ENCODE data around the gene KLHL29. TPM values are rescaled to one million over a fixed set of nuclear protein-coding genes. Genes with fewer than 3 reads are reported as not detected.

Gene KLHL29
- total and polyA plus RNA-seq, 2 experiments from 2014 or later, result 1.5 to 6.5 TPM

GRCh38 chr2:23542230-23542789 is 157.3 kb downstream of the KLHL29 start:
- no peak overlapping the region for H3K27ac ChIP-seq (ENCODE audit: low read depth)
- H3K4me3 ChIP-seq, result no peak overlapping the region
- no peaks in the 10 kb centered on the region for H3K27me3 ChIP-seq (ENCODE audit: insufficient read depth)
- no peaks in the 10 kb centered on the region for H3K36me3 ChIP-seq (ENCODE audit: insufficient read depth)
- H3K9me2 ChIP-seq (ENCODE audit: insufficient read depth), result peaks cover 8% of the 10 kb centered on the region; the same call in 1 of the 2 replicates
- Mint-ChIP-seq H3K4me3 (no peak overlapping the region), H3K9me3 (no peaks in the 10 kb centered on the region; the same call in 2 of the 3 replicates), H3K27ac (no peak overlapping the region), H3K4me1 (peaks cover 3% of the 10 kb centered on the region; the same call in 1 of the 3 replicates), H3K36me3 (ENCODE audit: low read depth) (no peaks in the 10 kb centered on the region; the same call in 2 of the 3 replicates), H3K27me3 (ENCODE audit: insufficient read depth, low read depth, poor library complexity) (peaks cover 15% of the 10 kb centered on the region)
- H2AFZ ChIP-seq, result no peak overlapping the region
- ATAC-seq (no peak), DNase-seq (ENCODE audit: low spot score) (no peak)
- TF ChIP-seq ETS1 (IDR thresholded peaks at IDR 0.05) (no peak), ZNF462 (CRISPR knock-in tag; IDR thresholded peaks at IDR 0.05) (no peak), JUNB (IDR thresholded peaks at IDR 0.05; ENCODE audit: unreplicated experiment) (no peak), ZNF331 (CRISPR knock-in tag; IDR thresholded peaks at IDR 0.05; ENCODE audit: low read depth) (no peak), NANOG (IDR thresholded peaks at IDR 0.05; ENCODE audit: borderline replicate concordance) (no peak), STAT1 (IDR thresholded peaks at IDR 0.05; ENCODE audit: unreplicated experiment) (no peak), REST (IDR thresholded peaks at IDR 0.05; ENCODE audit: unreplicated experiment) (no peak), ZNF114 (CRISPR knock-in tag; IDR thresholded peaks at IDR 0.05) (no peak), CTCF (conservative IDR thresholded peaks at IDR 0.05; ENCODE audit: low read depth in 2 of 2) (no peak), EZH2phosphoT487 (IDR thresholded peaks at IDR 0.05; ENCODE audit: unreplicated experiment) (no peak), EZH2 (IDR thresholded peaks at IDR 0.05; ENCODE audit: low read depth, unreplicated experiment) (no peak), POLR2AphosphoS5 (IDR thresholded peaks at IDR 0.05; ENCODE audit: low read depth) (no peak), CREB1 (CRISPR knock-in tag; IDR thresholded peaks at IDR 0.05; ENCODE audit: low read depth) (no peak)
- no peaks in the 10 kb centered on the region for H3K79me2 ChIP-seq (replicated peaks; ENCODE audit: insufficient read depth)
- no peaks in the 10 kb centered on the region for H3K4me1 ChIP-seq (ENCODE audit: insufficient read depth)
- H4K20me1 ChIP-seq (replicated peaks; ENCODE audit: insufficient read depth), result no peaks in the 10 kb centered on the region; the same call in 1 of the 2 replicates
- H3F3A ChIP-seq (replicated peaks; ENCODE audit: low read depth), result no peaks in the 10 kb centered on the region
- H3K4me2 ChIP-seq, result no peak overlapping the region
